DND-41 (cell line): ENCODE data around the gene DYRK2.

ENCODE experiments used
- ATAC-seq: fragments of 200-7000 bp; cut with Tn5 transposase; 3 replicates; pipeline ENCODE4 v1.9.1; 2021; ENCODE audit warnings: low read depth; ENCODE audit not compliant: insufficient read depth
- DNase-seq: peaks from one replicate; pipeline ENCODE4 v3.0.0-alpha.2; 2020
- H2AFZ ChIP-seq: 2 replicates; pipeline ENCODE4 v1.6.0; 2012; ENCODE audit warnings: low read depth, low read length
- H3K27ac ChIP-seq: 2 replicates; pipeline ENCODE4 v1.5.1; 2012; ENCODE audit warnings: low read length, inconsistent platforms
- H3K27me3 ChIP-seq: fragments of 200-600 bp; sonication (generic); 2 replicates; pipeline ENCODE4 v1.6.0; 2012; ENCODE audit warnings: low read length, mild to moderate bottlenecking, inconsistent platforms; ENCODE audit not compliant: insufficient read depth, poor library complexity
- H3K36me3 ChIP-seq: 2 replicates; pipeline ENCODE4 v1.5.1; 2012; ENCODE audit warnings: low read length, inconsistent platforms; ENCODE audit not compliant: insufficient read depth
- H3K4me1 ChIP-seq: 2 replicates; pipeline ENCODE4 v1.5.1; 2012; ENCODE audit warnings: mild to moderate bottlenecking, low read length; ENCODE audit not compliant: insufficient read depth
- H3K4me2 ChIP-seq: 2 replicates; pipeline ENCODE4 v1.6.0; 2012; ENCODE audit warnings: mild to moderate bottlenecking, moderate library complexity, low read length, inconsistent platforms; ENCODE audit not compliant: insufficient read depth
- H3K4me3 ChIP-seq, 2 experiments: fragments of 200-600 bp in 1 of 2; shearing (Covaris generic) in 1 of 2; 2 replicates each; pipeline ENCODE4 v1.5.1; 2012 to 2016; ENCODE audit warnings: inconsistent platforms in 2 of 2, low read length in 2 of 2, mild to moderate bottlenecking in 2 of 2, low read depth in 1 of 2, moderate library complexity in 1 of 2
- H3K79me2 ChIP-seq: 2 replicates; pipeline ENCODE4 v1.6.0; 2012; ENCODE audit warnings: low read length, inconsistent platforms; ENCODE audit not compliant: insufficient read depth
- H3K9ac ChIP-seq: 2 replicates; pipeline ENCODE4 v1.6.0; 2012; ENCODE audit warnings: low read depth, mild to moderate bottlenecking, inconsistent platforms, low read length, moderate library complexity
- H3K9me3 ChIP-seq: 2 replicates; pipeline ENCODE4 v1.5.1; 2012; ENCODE audit warnings: low read length, moderate library complexity, mild to moderate bottlenecking, inconsistent platforms; ENCODE audit not compliant: insufficient read depth, severe bottlenecking
- H4K20me1 ChIP-seq: 2 replicates; pipeline ENCODE4 v1.6.0; 2012; ENCODE audit warnings: low read length; ENCODE audit not compliant: insufficient read depth
- CTCF ChIP-seq: IDR thresholded peaks from 2 replicates; pipeline ENCODE4 v1.5.1; 2012; ENCODE audit warnings: borderline replicate concordance, low read length, moderate library complexity, mild to moderate bottlenecking; ENCODE audit not compliant: poor library complexity, severe bottlenecking; ENCODE audit errors: extremely low read depth
- EZH2 ChIP-seq: IDR thresholded peaks from 3 replicates; pipeline ENCODE4 v1.6.1; 2012; ENCODE audit warnings: borderline replicate concordance, low read depth, mild to moderate bottlenecking, moderate library complexity, low read length, inconsistent platforms; ENCODE audit not compliant: severe bottlenecking

Gene DYRK2

GRCh38 chr12:67637718-67638117 lies 10.8 kb upstream of the DYRK2 start:
- no peak for DNase-seq
- TF ChIP-seq CTCF = no peak
- TF ChIP-seq EZH2 = no peak
- no peaks in the 10 kb centered on the region for H3K9me3 ChIP-seq

GRCh38 chr12:67638694-67639093 lies 9.9 kb upstream of the DYRK2 start:
- TF ChIP-seq EZH2 = no peak
- no peak for TF ChIP-seq CTCF
- no peaks in the 10 kb centered on the region for H3K36me3 ChIP-seq
- no peaks in the 10 kb centered on the region for H3K79me2 ChIP-seq
- H3K4me1 ChIP-seq = peaks cover 10% of the 10 kb centered on the region
- no peak overlapping the region for H3K27ac ChIP-seq
- no peak overlapping the region for H3K4me3 ChIP-seq
- H3K9me3 ChIP-seq = no peaks in the 10 kb centered on the region
- ATAC-seq (no peak), DNase-seq (no peak)
- no peak overlapping the region for H3K9ac ChIP-seq
- H2AFZ ChIP-seq = no peak overlapping the region
- no peaks in the 10 kb centered on the region for H4K20me1 ChIP-seq
- no peaks in the 10 kb centered on the region for H3K27me3 ChIP-seq
- H3K4me2 ChIP-seq = no peak overlapping the region

More at GRCh38 chr12:67637718-67638117, 10.8 kb upstream of the DYRK2 start:
- H4K20me1 ChIP-seq = no peaks in the 10 kb centered on the region
- ATAC-seq = no peak
- H3K36me3 ChIP-seq = no peaks in the 10 kb centered on the region
- H3K4me2 ChIP-seq = no peak overlapping the region
- H3K27ac ChIP-seq = no peak overlapping the region
- peaks cover 13% of the 10 kb centered on the region for H3K4me1 ChIP-seq
- H3K9ac ChIP-seq = no peak overlapping the region
- no peak overlapping the region for H3K4me3 ChIP-seq
- no peaks in the 10 kb centered on the region for H3K79me2 ChIP-seq
- no peaks in the 10 kb centered on the region for H3K27me3 ChIP-seq
- no peak overlapping the region for H2AFZ ChIP-seq

- no peaks in the 10 kb centered on the region for H4K20me1 ChIP-seq
Observed at GRCh38 chr12:67640863-67641262, 7.7 kb upstream of the DYRK2 start.

More at GRCh38 chr12:67640863-67641262, 7.7 kb upstream of the DYRK2 start:
- Histone ChIP-seq H3K79me2 (no peaks in the 10 kb centered on the region), H3K27me3 (no peaks in the 10 kb centered on the region), H3K9me3 (no peaks in the 10 kb centered on the region), H3K4me3 (no peak overlapping the region), H2AFZ (no peak overlapping the region), H3K4me2 (no peak overlapping the region), H3K9ac (no peak overlapping the region), H3K27ac (no peak overlapping the region), H3K4me1 (no peaks in the 10 kb centered on the region), H3K36me3 (no peaks in the 10 kb centered on the region)
- DNase-seq = no peak
- ATAC-seq = no peak
- TF ChIP-seq EZH2 (no peak), CTCF (no peak)
